SK-N-SH (cell line): ENCODE results near the gene NKX1-1. TPM values are rescaled to one million over a fixed set of nuclear protein-coding genes. Genes with fewer than 3 reads are reported as not detected.
"Not testable (repeated sequence)": the region's sequence is repeated elsewhere in the genome, so short reads cannot be mapped to it uniquely, and the experiment has no call there.

Experiments used
- CTCF ChIA-PET: fragments of 300-600, 350-600 bp; formaldehyde crosslinking; extraction: SDS; loops from one replicate; lab custom pipeline; 2021; lab: Yijun Ruan, JAX
- POLR2A ChIA-PET: fragments of 350-600 bp; sonication (Branson Sonifier 250); formaldehyde crosslinking; extraction: SDS; loops from one replicate; lab custom pipeline; 2020; ENCODE audit warnings: antibody characterized with exemption, inconsistent platforms; lab: Yijun Ruan, JAX
- DNase-seq: peaks from one replicate; pipeline ENCODE4 v3.0.0; 2012
- H2AFZ ChIP-seq: fragments of 200-600 bp; sonication (generic); 2 replicates; pipeline ENCODE4 v1.8.1; 2016; ENCODE audit warnings: antibody characterized with exemption, mild to moderate bottlenecking, low read depth
- H3F3A ChIP-seq: fragments of 200-600 bp; sonication (generic); replicated peaks from 2 replicates; pipeline ENCODE3; 2016; ENCODE audit warnings: antibody characterized with exemption, mild to moderate bottlenecking; ENCODE audit not compliant: insufficient read depth
- H3K27ac ChIP-seq, 2 experiments: fragments of 200-500 bp in 1 of 2; fragments of 200-600 bp in 1 of 2; sonication (Bioruptor generic) in 1 of 2; sonication (generic), shearing (Covaris generic) in 1 of 2; 2 replicates each; pipeline versions ENCODE4 v1.5.1 to v1.6.1; 2014 to 2016; ENCODE audit warnings: low read depth in 2 of 2, inconsistent platforms in 1 of 2, low read length in 1 of 2, mild to moderate bottlenecking in 1 of 2, mixed read lengths in 1 of 2
- H3K27me3 ChIP-seq: fragments of 200-600 bp; sonication (generic), shearing (Covaris generic); 2 replicates; pipeline ENCODE4 v1.6.1; 2016; ENCODE audit warnings: mixed run types; ENCODE audit not compliant: insufficient read depth
- H3K36me3 ChIP-seq, 2 experiments: fragments of 200-500 bp in 1 of 2; fragments of 200-600 bp in 1 of 2; sonication (Bioruptor generic) in 1 of 2; sonication (generic) in 1 of 2; replicated peaks in 1 of 2; 2 replicates each; pipeline versions ENCODE3 to v1.5.1; 2014 to 2016; ENCODE audit warnings: low read length in 1 of 2, mild to moderate bottlenecking in 1 of 2; ENCODE audit not compliant: insufficient read depth in 2 of 2, control insufficient read depth in 1 of 2
- H3K4me1 ChIP-seq, 2 experiments: fragments of 200-500 bp in 1 of 2; fragments of 200-600 bp in 1 of 2; sonication (Bioruptor generic) in 1 of 2; sonication (generic), shearing (Covaris generic) in 1 of 2; 2 replicates each; pipeline versions ENCODE4 v1.5.1 to v1.6.1; 2014 to 2016; ENCODE audit warnings: low read depth in 1 of 2, low read length in 1 of 2, mixed run types in 1 of 2; ENCODE audit not compliant: insufficient read depth in 2 of 2, control insufficient read depth in 1 of 2
- H3K4me2 ChIP-seq: fragments of 200-600 bp; sonication (generic), shearing (Covaris generic); 2 replicates; pipeline ENCODE4 v1.6.1; 2017; ENCODE audit warnings: mixed run types
- H3K4me3 ChIP-seq, 2 experiments: fragments of 200-500 bp in 1 of 2; fragments of 200-600 bp in 1 of 2; sonication (Bioruptor generic) in 1 of 2; sonication (generic), shearing (Covaris generic) in 1 of 2; 2 replicates each; pipeline versions ENCODE4 v1.5.1 to v1.8.1; 2014 to 2016; ENCODE audit warnings: low read depth in 2 of 2, inconsistent platforms in 1 of 2, low read length in 1 of 2, mild to moderate bottlenecking in 1 of 2, mixed read lengths in 1 of 2, moderate library complexity in 1 of 2
- H3K79me2 ChIP-seq: fragments of 200-600 bp; sonication (generic); 2 replicates; pipeline ENCODE4 v1.8.1; 2017; ENCODE audit warnings: mild to moderate bottlenecking; ENCODE audit not compliant: insufficient read depth
- H3K9ac ChIP-seq: fragments of 200-600 bp; sonication (generic); 2 replicates; pipeline ENCODE4 v1.6.1; 2017; ENCODE audit warnings: mixed run types
- H3K9me2 ChIP-seq: fragments of 200-600 bp; sonication (generic); 2 replicates; pipeline ENCODE4 v1.6.1; 2017; ENCODE audit warnings: mixed run types
- H3K9me3 ChIP-seq: fragments of 200-600 bp; sonication (generic); 2 replicates; pipeline ENCODE4 v1.6.1; 2017; ENCODE audit warnings: mixed run types, mild to moderate bottlenecking, moderate library complexity
- H4K20me1 ChIP-seq: fragments of 200-600 bp; sonication (generic); 2 replicates; pipeline ENCODE4 v1.6.1; 2017; ENCODE audit warnings: mild to moderate bottlenecking, mixed run types; ENCODE audit not compliant: insufficient read depth
- GATA2 ChIP-seq: sonication (generic); formaldehyde crosslinking; IDR thresholded peaks from 2 replicates; pipeline ENCODE4 v1.5.0; 2020; ENCODE audit warnings: mild to moderate bottlenecking, missing genetic modification reagents
- NFIC ChIP-seq: IDR thresholded peaks from 2 replicates; pipeline ENCODE4 v1.4.0; 2012; ENCODE audit warnings: borderline replicate concordance
- RXRA ChIP-seq: IDR thresholded peaks from 2 replicates; pipeline ENCODE4 v1.4.0; 2012; ENCODE audit warnings: low read depth, mild to moderate bottlenecking, borderline replicate concordance
- SMC3 ChIP-seq: IDR thresholded peaks from 2 replicates; pipeline ENCODE4 v1.6.1; 2012; ENCODE audit warnings: low read depth, low read length, improper control_type of control experiment
- TEAD4 ChIP-seq: IDR thresholded peaks from 2 replicates; pipeline ENCODE4 v1.4.0; 2012; ENCODE audit warnings: mild to moderate bottlenecking, borderline replicate concordance; ENCODE audit not compliant: insufficient read depth
- WGBS: methylation state at CpG from one replicate; pipeline ENCODE4 v1.1.6; 2017; ENCODE audit warnings: low lambda C conversion rate; 5-methylcytosine and 5-hydroxymethylcytosine counted together
- polyA plus RNA-seq, 3 experiments: library from polyadenylated mRNA; depleted of rRNA; stranded (reverse); fragments of >200 nt; gene quantifications; 2 replicates each; pipeline ENCODE4 v1.2.3, GENCODE V29; 2012
- TF ChIP-seq, protein P1 (sequence below): fragments of 150-350 bp; IDR thresholded peaks from 2 replicates; pipeline ENCODE4 v1.6.1; 2017; ENCODE audit warnings: antibody characterized with exemption, low read length, low read depth, borderline replicate concordance

The NKX1-1 gene
- polyA plus RNA-seq, 1 of the 3 experiments (the other 2 are of a cell fraction): not detected

DNA sequence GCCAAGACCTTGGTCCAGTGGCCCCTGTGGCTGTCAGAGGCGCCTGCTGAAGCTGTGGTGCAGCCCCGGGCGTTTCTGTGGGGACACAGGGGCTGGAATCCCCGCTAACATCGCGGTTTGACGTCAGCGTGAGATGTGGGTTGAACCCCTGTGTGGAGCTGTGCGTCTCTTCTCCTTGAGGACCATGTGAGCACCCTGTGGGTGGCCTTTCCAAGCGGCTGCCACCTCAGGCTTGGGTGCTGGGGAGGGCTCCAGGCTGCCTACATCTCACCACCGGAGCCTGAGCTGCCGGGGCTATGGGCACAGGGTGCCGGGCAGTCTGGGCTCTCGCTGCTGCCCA, 31.6 kb downstream of the NKX1-1 start:
- Histone ChIP-seq H3K4me2 (no peak overlapping the region), H4K20me1 (no peaks in the 10 kb centered on the region), H3K27ac (no peak overlapping the region), H3K9me3 (no peaks in the 10 kb centered on the region), H3K4me1 (no peaks in the 10 kb centered on the region), H3K79me2 (no peaks in the 10 kb centered on the region), H2AFZ (no peak overlapping the region), H3K36me3 (peaks cover 9 to 48% of the 10 kb centered on the region in 2 experiments), H3F3A (no peaks in the 10 kb centered on the region), H3K27me3 (no peaks in the 10 kb centered on the region), H3K9me2 (no peaks in the 10 kb centered on the region), H3K9ac (no peak overlapping the region), H3K4me3 (no peak overlapping the region)
- TF ChIP-seq, protein P1, sequence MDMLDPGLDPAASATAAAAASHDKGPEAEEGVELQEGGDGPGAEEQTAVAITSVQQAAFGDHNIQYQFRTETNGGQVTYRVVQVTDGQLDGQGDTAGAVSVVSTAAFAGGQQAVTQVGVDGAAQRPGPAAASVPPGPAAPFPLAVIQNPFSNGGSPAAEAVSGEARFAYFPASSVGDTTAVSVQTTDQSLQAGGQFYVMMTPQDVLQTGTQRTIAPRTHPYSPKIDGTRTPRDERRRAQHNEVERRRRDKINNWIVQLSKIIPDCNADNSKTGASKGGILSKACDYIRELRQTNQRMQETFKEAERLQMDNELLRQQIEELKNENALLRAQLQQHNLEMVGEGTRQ: no peak
- DNase-seq: no peak
- POLR2A ChIA-PET: no interaction called here
- CTCF ChIA-PET: interaction anchor here (0.8 to 1.9 kb wide), 2 partner anchors 138 to 255 kb away, joined by 3 to 7 read pairs; no protein-coding TSS in a partner anchor
- WGBS: 82% methylated on average over 7 of the region's 14 CpGs

- POLR2A ChIA-PET: no interaction called here
- no peak overlapping the region for H3K9ac ChIP-seq
- H3K9me3 ChIP-seq: no peaks in the 10 kb centered on the region
- no peaks in the 10 kb centered on the region for H3F3A ChIP-seq
- 98% methylated on average over 28 of the region's 42 CpGs for WGBS
- no peaks in the 10 kb centered on the region for H3K4me1 ChIP-seq
- TF ChIP-seq TEAD4: no peak
- TF ChIP-seq RXRA: no peak
- TF ChIP-seq GATA2 (CRISPR knock-in tag): no peak
- no peak for TF ChIP-seq SMC3
- TF ChIP-seq NFIC: no peak
- TF ChIP-seq, all 33 proteins: peak for 0
- Histone ChIP-seq H3K27ac (no peak overlapping the region), H4K20me1 (no peaks in the 10 kb centered on the region), H2AFZ (no peak overlapping the region), H3K27me3 (no peaks in the 10 kb centered on the region), H3K36me3 (peaks cover 9 to 44% of the 10 kb centered on the region in 2 experiments), H3K79me2 (no peaks in the 10 kb centered on the region), H3K4me3 (no peak overlapping the region), H3K9me2 (no peaks in the 10 kb centered on the region), H3K4me2 (no peak overlapping the region)
- CTCF ChIA-PET: interaction anchor here (0.8 to 1.9 kb wide), 3 partner anchors 18 to 255 kb away, joined by 3 to 7 read pairs (median 4); no protein-coding TSS in a partner anchor
- DNase-seq: no peak
Observed at GRCh38 chr4:1373892-1374705, 32.1 kb downstream of the NKX1-1 start.

GRCh38 chr4:1372576-1372975, 33.7 kb downstream of the NKX1-1 start:
- CTCF ChIA-PET: interaction anchor here (1.1 to 1.9 kb wide), 2 partner anchors 141 to 257 kb away, joined by 3 to 7 read pairs; no protein-coding TSS in a partner anchor
- H3K9me2 ChIP-seq, POLR2A ChIA-PET, H3K27ac ChIP-seq, H2AFZ ChIP-seq, DNase-seq, H3F3A ChIP-seq, H3K4me3 ChIP-seq, H3K4me1 ChIP-seq, H3K9me3 ChIP-seq, H4K20me1 ChIP-seq, H3K4me2 ChIP-seq, H3K79me2 ChIP-seq, H3K27me3 ChIP-seq, H3K9ac ChIP-seq: not testable (repeated sequence)
- H3K36me3 ChIP-seq: peaks cover 9 to 51% of the 10 kb centered on the region in 2 experiments
- WGBS: 86% methylated on average over 22 of the region's 22 CpGs
